Gastrocnemius medialis (tissue), 4 donors: ENCODE measurements around the gene FRAT1.

ENCODE experiments used
- CTCF ChIP-seq, 5 experiments: fragments of 450-650 bp in 3 of 5; fragments of 200-600 bp in 2 of 5; sonication (generic) in 2 of 5; IDR thresholded peaks in 4 of 5; conservative IDR thresholded peaks in 1 of 5; 1 replicate in 4 of 5; 2 replicates in 1 of 5; pipeline ENCODE4 v1.5.1; 2016 to 2019; ENCODE audit warnings: antibody characterized with exemption in 5 of 5, mild to moderate bottlenecking in 3 of 5, moderate library complexity in 3 of 5
- POLR2A ChIP-seq, 2 donors: fragments of 450-650 bp; IDR thresholded peaks; one replicate each; pipeline ENCODE4 v1.6.1; 2017; ENCODE audit warnings: antibody characterized with exemption in 2 of 2, mild to moderate bottlenecking in 2 of 2, moderate library complexity in 2 of 2

GRCh38 chr10:97312897-97313296 lies 6.2 kb upstream of the FRAT1 start:
- no peak for TF ChIP-seq CTCF (IDR thresholded peaks at IDR 0.05 in 4 of 5, conservative IDR thresholded peaks at IDR 0.05 in 1 of 5)
- TF ChIP-seq POLR2A (IDR thresholded peaks at IDR 0.05), result no peak
